ENCODE data around the gene DPYD. TPM values are rescaled to one million over a fixed set of nuclear protein-coding genes. Genes with fewer than 3 reads are reported as not detected.

Gene DPYD
- total RNA-seq, 2 donors from 2014 or later, result 4.9 to 11.7 TPM

- Histone ChIP-seq H3K4me3 (no peak overlapping the region), H3K27me3 (no peaks in the 10 kb centered on the region), H3K36me3 (no peaks in the 10 kb centered on the region), H3K9ac (ENCODE audit: low read depth in 2 of 2, low read length in 2 of 2) (no peak overlapping the region), H3K9me3 (no peaks in the 10 kb centered on the region), H3K27ac (no peak overlapping the region), H3K4me1 (no peaks in the 10 kb centered on the region)
- intact Hi-C loops (cut with DNase I), result no loop called here
- DNase-seq, result no peak
- TF ChIP-seq CTCF (IDR thresholded peaks at IDR 0.05), result no peak
These were observed 142.1 kb downstream of the DPYD start for GRCh38 chr1:97778718-97779117.

- Histone ChIP-seq H3K27me3 (no peaks in the 10 kb centered on the region), H3K27ac (no peak overlapping the region), H3K9me3 (no peaks in the 10 kb centered on the region), H3K36me3 (no peaks in the 10 kb centered on the region), H3K4me1 (no peaks in the 10 kb centered on the region), H3K4me3 (no peak overlapping the region), H3K9ac (ENCODE audit: low read depth in 2 of 2, low read length in 2 of 2) (no peak overlapping the region)
- intact Hi-C loops (cut with DNase I), result no loop called here
- DNase-seq, result no peak
- no peak for TF ChIP-seq CTCF (IDR thresholded peaks at IDR 0.05)
These were observed 150.5 kb downstream of the DPYD start for GRCh38 chr1:97770376-97770775.

- H3K27ac ChIP-seq, result no peak overlapping the region
- no peak overlapping the region for H3K9ac ChIP-seq (ENCODE audit: low read depth in 2 of 2, low read length in 2 of 2)
- no peaks in the 10 kb centered on the region for H3K4me1 ChIP-seq
- H3K27me3 ChIP-seq, result no peaks in the 10 kb centered on the region
- no peak for DNase-seq
- intact Hi-C loops (cut with DNase I), result no loop called here
- H3K4me3 ChIP-seq, result no peak overlapping the region
- H3K9me3 ChIP-seq, result no peaks in the 10 kb centered on the region
- H3K36me3 ChIP-seq, result no peaks in the 10 kb centered on the region
- no peak for TF ChIP-seq CTCF (IDR thresholded peaks at IDR 0.05)
These were observed 153.5 kb downstream of the DPYD start for GRCh38 chr1:97767381-97767780.

GRCh38 chr1:97764991-97765390 is 155.8 kb downstream of the DPYD start:
- no peak for TF ChIP-seq CTCF (IDR thresholded peaks at IDR 0.05)
- intact Hi-C loops (cut with DNase I), result no loop called here

GRCh38 chr1:97761637-97762036 is 159.2 kb downstream of the DPYD start:
- no peak overlapping the region for H3K4me3 ChIP-seq
- intact Hi-C loops (cut with DNase I), result no loop called here
- no peaks in the 10 kb centered on the region for H3K27me3 ChIP-seq
- H3K36me3 ChIP-seq, result no peaks in the 10 kb centered on the region
- DNase-seq, result no peak
- no peak overlapping the region for H3K9ac ChIP-seq (ENCODE audit: low read depth in 2 of 2, low read length in 2 of 2)
- H3K4me1 ChIP-seq, result no peaks in the 10 kb centered on the region
- H3K27ac ChIP-seq, result no peak overlapping the region
- no peaks in the 10 kb centered on the region for H3K9me3 ChIP-seq
- no peak for TF ChIP-seq CTCF (IDR thresholded peaks at IDR 0.05)

More at GRCh38 chr1:97764991-97765390, 155.8 kb downstream of the DPYD start:
- H3K4me1 ChIP-seq, result no peaks in the 10 kb centered on the region
- H3K9me3 ChIP-seq, result no peaks in the 10 kb centered on the region
- H3K27ac ChIP-seq, result no peak overlapping the region
- H3K27me3 ChIP-seq, result no peaks in the 10 kb centered on the region
- no peak overlapping the region for H3K4me3 ChIP-seq
- DNase-seq, result no peak
- H3K9ac ChIP-seq (ENCODE audit: low read depth in 2 of 2, low read length in 2 of 2), result no peak overlapping the region
- no peaks in the 10 kb centered on the region for H3K36me3 ChIP-seq

- H3K36me3 ChIP-seq, result no peaks in the 10 kb centered on the region
- H3K9me3 ChIP-seq, result no peaks in the 10 kb centered on the region
- no peak overlapping the region for H3K9ac ChIP-seq (ENCODE audit: low read depth in 2 of 2, low read length in 2 of 2)
- intact Hi-C loops (cut with DNase I), result no loop called here
- no peak for TF ChIP-seq CTCF (IDR thresholded peaks at IDR 0.05)
- no peaks in the 10 kb centered on the region for H3K27me3 ChIP-seq
- H3K27ac ChIP-seq, result no peak overlapping the region
- no peak for DNase-seq
- no peaks in the 10 kb centered on the region for H3K4me1 ChIP-seq
- H3K4me3 ChIP-seq, result no peak overlapping the region
These were observed 161.8 kb downstream of the DPYD start for GRCh38 chr1:97759078-97759477.

Measured in colonic mucosa (tissue), 4 donors.